Neural cell (in vitro differentiated cells): ENCODE data around the gene CYP8B1.

Experiments used
- TF ChIP-seq, protein P1 (sequence below): fragments of 450-650 bp; IDR thresholded peaks from 2 replicates; pipeline ENCODE4 v1.5.1; 2014; ENCODE audit warnings: antibody characterized with exemption, mild to moderate bottlenecking, moderate library complexity; ENCODE audit not compliant: poor library complexity, severe bottlenecking
- TF ChIP-seq, protein P2 (sequence below): IDR thresholded peaks from 2 replicates; pipeline ENCODE4 v1.6.1; 2012; ENCODE audit warnings: borderline replicate concordance

DNA sequence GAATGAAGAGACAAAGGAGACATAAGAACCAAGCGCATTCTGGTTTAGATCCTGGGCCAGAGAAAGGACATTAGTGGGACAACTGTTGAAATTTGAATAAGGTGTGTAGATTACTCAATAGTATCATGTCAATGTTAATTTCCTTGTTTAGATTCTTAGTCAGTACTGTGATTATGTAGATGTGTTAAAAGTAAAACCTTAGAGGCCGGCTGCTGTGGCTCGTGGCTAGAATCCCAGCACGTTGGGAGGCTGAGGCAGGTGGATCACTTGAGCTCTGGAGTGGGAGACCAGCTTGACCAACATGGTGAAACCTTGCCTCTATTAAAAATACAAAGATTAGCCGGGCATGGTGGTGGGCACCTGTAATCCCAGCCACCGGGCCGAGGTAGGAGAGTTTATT is 26.7 kb downstream of the CYP8B1 start:
- TF ChIP-seq, protein P1, sequence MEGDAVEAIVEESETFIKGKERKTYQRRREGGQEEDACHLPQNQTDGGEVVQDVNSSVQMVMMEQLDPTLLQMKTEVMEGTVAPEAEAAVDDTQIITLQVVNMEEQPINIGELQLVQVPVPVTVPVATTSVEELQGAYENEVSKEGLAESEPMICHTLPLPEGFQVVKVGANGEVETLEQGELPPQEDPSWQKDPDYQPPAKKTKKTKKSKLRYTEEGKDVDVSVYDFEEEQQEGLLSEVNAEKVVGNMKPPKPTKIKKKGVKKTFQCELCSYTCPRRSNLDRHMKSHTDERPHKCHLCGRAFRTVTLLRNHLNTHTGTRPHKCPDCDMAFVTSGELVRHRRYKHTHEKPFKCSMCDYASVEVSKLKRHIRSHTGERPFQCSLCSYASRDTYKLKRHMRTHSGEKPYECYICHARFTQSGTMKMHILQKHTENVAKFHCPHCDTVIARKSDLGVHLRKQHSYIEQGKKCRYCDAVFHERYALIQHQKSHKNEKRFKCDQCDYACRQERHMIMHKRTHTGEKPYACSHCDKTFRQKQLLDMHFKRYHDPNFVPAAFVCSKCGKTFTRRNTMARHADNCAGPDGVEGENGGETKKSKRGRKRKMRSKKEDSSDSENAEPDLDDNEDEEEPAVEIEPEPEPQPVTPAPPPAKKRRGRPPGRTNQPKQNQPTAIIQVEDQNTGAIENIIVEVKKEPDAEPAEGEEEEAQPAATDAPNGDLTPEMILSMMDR, result no peak
- TF ChIP-seq, protein P2, sequence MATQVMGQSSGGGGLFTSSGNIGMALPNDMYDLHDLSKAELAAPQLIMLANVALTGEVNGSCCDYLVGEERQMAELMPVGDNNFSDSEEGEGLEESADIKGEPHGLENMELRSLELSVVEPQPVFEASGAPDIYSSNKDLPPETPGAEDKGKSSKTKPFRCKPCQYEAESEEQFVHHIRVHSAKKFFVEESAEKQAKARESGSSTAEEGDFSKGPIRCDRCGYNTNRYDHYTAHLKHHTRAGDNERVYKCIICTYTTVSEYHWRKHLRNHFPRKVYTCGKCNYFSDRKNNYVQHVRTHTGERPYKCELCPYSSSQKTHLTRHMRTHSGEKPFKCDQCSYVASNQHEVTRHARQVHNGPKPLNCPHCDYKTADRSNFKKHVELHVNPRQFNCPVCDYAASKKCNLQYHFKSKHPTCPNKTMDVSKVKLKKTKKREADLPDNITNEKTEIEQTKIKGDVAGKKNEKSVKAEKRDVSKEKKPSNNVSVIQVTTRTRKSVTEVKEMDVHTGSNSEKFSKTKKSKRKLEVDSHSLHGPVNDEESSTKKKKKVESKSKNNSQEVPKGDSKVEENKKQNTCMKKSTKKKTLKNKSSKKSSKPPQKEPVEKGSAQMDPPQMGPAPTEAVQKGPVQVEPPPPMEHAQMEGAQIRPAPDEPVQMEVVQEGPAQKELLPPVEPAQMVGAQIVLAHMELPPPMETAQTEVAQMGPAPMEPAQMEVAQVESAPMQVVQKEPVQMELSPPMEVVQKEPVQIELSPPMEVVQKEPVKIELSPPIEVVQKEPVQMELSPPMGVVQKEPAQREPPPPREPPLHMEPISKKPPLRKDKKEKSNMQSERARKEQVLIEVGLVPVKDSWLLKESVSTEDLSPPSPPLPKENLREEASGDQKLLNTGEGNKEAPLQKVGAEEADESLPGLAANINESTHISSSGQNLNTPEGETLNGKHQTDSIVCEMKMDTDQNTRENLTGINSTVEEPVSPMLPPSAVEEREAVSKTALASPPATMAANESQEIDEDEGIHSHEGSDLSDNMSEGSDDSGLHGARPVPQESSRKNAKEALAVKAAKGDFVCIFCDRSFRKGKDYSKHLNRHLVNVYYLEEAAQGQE, result no peak
